ENCODE results near the gene BORCS6. TPM values are rescaled to one million over a fixed set of nuclear protein-coding genes. Genes with fewer than 3 reads are reported as not detected.
"Not testable (repeated sequence)": the region's sequence is repeated elsewhere in the genome, so short reads cannot be mapped to it uniquely, and the experiment has no call there.

Gene BORCS6
- total RNA-seq, 1 experiment from 2014 or later = 7.4 TPM

- DNase-seq (ENCODE audit: low read depth in 1 of 2, low spot score in 2 of 2) = peak; percentile 82 to 98
- H3K27ac ChIP-seq = peak overlapping the region; percentile 100
Measured at GRCh38 chr17:8173056-8173870, 16.7 kb downstream of the BORCS6 start.

DNA sequence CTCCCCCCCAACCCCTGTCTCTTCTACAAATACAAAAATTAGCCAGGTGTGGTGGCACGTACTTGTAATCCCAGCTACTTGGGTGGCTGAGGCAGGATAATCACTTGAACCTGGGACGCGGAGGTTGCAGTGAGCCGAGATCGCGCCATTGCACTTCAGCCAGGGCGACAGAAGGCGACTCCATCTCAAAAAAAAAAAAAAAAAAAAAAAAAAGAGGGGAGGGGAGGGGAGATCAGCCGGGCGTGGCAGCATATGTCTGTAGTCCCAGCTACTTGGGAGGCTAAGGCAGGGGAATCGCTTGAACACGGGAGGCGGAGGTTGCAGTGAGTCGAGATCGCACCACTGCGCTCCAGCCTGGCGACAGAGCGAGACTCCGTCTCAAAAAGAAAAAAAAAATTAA lies 19.8 kb downstream of the BORCS6 start:
- not testable (repeated sequence) for H3K27ac ChIP-seq; H3K9me3 ChIP-seq (replicated peaks); H3K36me3 ChIP-seq; H3K4me1 ChIP-seq (replicated peaks); H3K4me3 ChIP-seq; H3K27me3 ChIP-seq (replicated peaks); DNase-seq (ENCODE audit: low read depth in 1 of 2, low spot score in 2 of 2)

More at GRCh38 chr17:8173056-8173870, 16.7 kb downstream of the BORCS6 start:
- Histone ChIP-seq H3K4me1 (replicated peaks) (peaks cover 22% of the 10 kb centered on the region), H3K36me3 (no peaks in the 10 kb centered on the region), H3K27me3 (replicated peaks) (no peaks in the 10 kb centered on the region), H3K9me3 (replicated peaks) (no peaks in the 10 kb centered on the region), H3K4me3 (peak overlapping the region; percentile 33)

- Histone ChIP-seq H3K4me1 (replicated peaks) (peaks cover 20% of the 10 kb centered on the region), H3K36me3 (peaks cover 2% of the 10 kb centered on the region), H3K4me3 (no peak overlapping the region), H3K9me3 (replicated peaks) (no peaks in the 10 kb centered on the region), H3K27ac (no peak overlapping the region), H3K27me3 (replicated peaks) (no peaks in the 10 kb centered on the region)
- no peak for DNase-seq (ENCODE audit: low read depth in 1 of 2, low spot score in 2 of 2)
Measured at GRCh38 chr17:8167526-8167925, 22.5 kb downstream of the BORCS6 start.

- DNase-seq (ENCODE audit: low read depth in 1 of 2, low spot score in 2 of 2) = no peak
Measured at GRCh38 chr17:8166731-8167130, 23.2 kb downstream of the BORCS6 start.

GRCh38 chr17:8164815-8165131 lies 25.2 kb downstream of the BORCS6 start:
- no peak overlapping the region for H3K4me3 ChIP-seq
- H3K4me1 ChIP-seq (replicated peaks) = peaks cover 32% of the 10 kb centered on the region
- DNase-seq (ENCODE audit: low read depth in 1 of 2, low spot score in 2 of 2) = no peak
- H3K9me3 ChIP-seq (replicated peaks) = no peaks in the 10 kb centered on the region
- H3K27ac ChIP-seq = no peak overlapping the region
- peaks cover 23% of the 10 kb centered on the region for H3K36me3 ChIP-seq
- H3K27me3 ChIP-seq (replicated peaks) = no peaks in the 10 kb centered on the region

More at GRCh38 chr17:8166731-8167130, 23.2 kb downstream of the BORCS6 start:
- Histone ChIP-seq H3K9me3 (replicated peaks) (no peaks in the 10 kb centered on the region), H3K4me3 (no peak overlapping the region), H3K4me1 (replicated peaks) (peaks cover 28% of the 10 kb centered on the region), H3K27me3 (replicated peaks) (no peaks in the 10 kb centered on the region), H3K36me3 (peaks cover 9% of the 10 kb centered on the region), H3K27ac (no peak overlapping the region)

DNA sequence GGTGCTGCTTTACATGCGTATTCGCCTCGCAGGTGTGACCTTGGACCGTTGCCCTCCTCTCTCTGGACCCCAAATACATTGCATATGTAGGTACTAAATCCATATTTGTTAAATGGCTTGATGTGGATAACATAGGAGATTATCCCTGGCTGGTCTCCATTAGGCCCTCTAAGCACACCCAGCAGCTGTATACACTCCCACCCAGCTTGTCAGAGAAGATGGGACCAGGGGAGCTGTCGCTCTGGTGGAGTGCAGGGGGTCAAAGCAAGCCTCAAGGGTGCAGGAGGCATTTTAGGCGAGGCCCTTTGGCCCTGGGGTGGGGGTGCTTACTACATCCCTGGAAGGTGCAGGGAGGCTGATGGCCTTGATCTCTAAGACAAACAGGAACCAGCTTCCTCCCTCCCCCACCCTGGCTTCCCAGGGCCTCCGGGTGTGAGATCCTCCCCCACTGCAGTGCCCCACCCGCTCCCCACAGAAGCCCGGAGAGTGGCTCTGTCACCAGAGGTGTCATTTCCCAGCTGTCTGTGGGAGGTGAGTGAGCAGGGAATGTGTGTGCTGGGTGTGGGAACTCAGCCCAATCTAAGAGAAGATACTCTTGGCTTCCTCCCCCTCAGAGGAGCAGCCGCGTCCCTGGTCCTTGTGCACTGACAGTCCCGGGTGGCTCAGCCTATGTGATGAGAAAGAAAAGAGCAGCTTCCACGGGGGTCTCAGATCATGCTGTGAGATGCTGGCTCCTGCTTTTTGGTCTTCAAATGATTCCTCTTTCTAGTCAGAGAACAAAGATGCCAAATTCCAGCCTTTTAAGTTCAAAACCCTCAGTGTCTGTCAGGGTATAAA lies 25.8 kb downstream of the BORCS6 start:
- DNase-seq (ENCODE audit: low read depth in 1 of 2, low spot score in 2 of 2) = peak; percentile 20 to 58
- no peaks in the 10 kb centered on the region for H3K27me3 ChIP-seq (replicated peaks)
- peaks cover 32% of the 10 kb centered on the region for H3K4me1 ChIP-seq (replicated peaks)
- no peak overlapping the region for H3K27ac ChIP-seq
- H3K9me3 ChIP-seq (replicated peaks) = no peaks in the 10 kb centered on the region
- peaks cover 29% of the 10 kb centered on the region for H3K36me3 ChIP-seq
- no peak overlapping the region for H3K4me3 ChIP-seq

DNA sequence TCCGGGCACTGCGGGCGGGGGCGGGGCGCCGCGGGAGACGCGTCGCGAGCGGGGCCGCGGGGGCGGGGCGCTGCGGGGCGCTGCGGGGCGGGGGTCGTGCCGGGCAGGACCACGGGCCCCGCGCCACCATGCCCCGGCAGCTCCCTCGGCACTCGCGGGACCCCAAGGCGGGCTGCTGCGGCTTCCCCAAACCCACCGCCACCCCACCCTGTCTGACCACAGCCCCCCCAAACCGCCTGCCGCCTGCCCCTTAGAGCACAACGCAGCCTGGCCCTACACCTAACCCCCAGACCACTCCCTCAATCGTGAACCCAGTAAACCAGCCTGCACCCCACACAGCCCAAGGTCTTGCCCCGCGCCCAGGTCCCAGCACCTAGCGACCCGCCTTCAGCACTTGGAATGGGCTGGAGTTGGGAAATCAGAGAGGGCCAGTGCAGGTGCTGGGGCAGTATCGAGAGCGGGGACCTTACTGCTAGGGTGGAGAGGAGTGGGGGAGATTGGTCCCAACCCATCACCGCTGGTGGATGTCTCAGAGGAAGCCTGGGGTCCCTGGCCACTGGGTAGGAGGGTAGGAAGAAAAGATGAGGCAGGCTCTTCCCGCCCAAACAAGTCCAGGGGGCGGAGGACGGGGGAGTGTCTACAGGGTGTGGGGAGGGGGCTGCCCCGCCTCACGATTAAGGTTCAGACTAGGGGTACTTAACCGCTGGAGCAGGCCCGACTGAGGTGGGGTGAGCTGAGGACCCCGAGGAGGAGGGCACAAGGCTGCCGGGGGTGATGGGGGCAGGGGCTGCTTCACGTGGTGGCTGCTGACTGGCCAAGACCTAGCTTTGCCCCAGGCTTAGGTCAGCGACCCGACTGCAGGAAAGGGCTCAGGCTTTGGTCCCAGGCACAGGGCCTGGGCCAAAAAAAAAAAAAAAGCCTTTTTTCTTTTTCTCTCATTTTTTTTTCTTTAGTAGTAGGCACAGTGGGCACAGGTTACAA lies 26.7 kb downstream of the BORCS6 start:
- H3K4me3 ChIP-seq = peak overlapping the region; percentile 100

DNA sequence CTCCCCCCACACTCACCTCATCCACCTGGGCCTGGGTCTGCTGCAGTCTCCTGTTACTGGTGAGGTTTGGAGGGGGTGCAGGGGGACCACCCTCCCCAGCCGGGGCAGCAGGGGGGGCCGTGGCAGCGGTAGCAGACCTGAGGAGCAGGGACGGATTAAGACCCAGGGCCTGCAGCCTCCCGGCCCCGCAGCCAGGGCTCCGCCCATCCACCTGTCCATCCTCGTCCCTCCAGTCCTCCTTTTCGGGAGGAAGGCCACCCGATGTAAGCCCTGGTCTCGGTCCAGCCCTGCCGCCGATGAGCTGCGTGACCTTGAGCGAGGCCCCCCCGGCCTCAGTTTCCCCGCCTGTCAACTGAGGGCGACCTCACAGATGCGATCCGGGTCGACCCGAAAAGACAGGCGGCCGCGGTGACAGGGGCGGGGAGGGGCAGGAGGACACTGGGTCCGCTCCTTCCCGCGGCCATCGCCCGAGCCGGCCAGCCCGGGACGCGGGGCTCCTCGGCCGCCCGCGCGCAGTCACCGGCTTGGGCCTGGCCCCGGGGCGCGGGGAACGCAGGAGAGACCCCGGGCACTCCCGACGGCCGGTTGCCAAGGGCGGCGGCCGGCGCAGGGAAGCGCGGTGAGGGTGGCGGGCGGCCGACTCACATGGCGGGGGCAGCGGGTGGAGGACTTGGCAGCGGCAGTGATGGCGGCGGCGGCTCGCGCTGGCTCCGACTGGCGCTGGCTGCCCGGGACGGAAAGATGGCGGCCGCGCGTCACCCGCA lies 27.6 kb downstream of the BORCS6 start, which contains the start of gene VAMP2:
Gene VAMP2, minus strand, starts transcription at position 716 of the 764 bp plus-strand sequence. Its CDS starts 69 bp downstream, at position 647.
- Histone ChIP-seq H3K27ac (peak within 1 kb of the TSS; percentile 95), H3K4me3 (peak within 1 kb of the TSS; percentile 100), H3K4me1 (replicated peaks) (peaks cover 37% of the 10 kb centered on the region), H3K36me3 (peaks cover 40% of the 10 kb centered on the region), H3K27me3 (replicated peaks) (no peaks in the 10 kb centered on the region), H3K9me3 (replicated peaks) (no peaks in the 10 kb centered on the region)
- peak; percentile 38 to 67 for DNase-seq (ENCODE audit: low read depth in 1 of 2, low spot score in 2 of 2)

More for the DNA sequence above, 26.7 kb downstream of the BORCS6 start:
- peaks cover 34% of the 10 kb centered on the region for H3K36me3 ChIP-seq
- no peaks in the 10 kb centered on the region for H3K9me3 ChIP-seq (replicated peaks)
- H3K4me1 ChIP-seq (replicated peaks) = peaks cover 37% of the 10 kb centered on the region
- no peaks in the 10 kb centered on the region for H3K27me3 ChIP-seq (replicated peaks)
- peak in 1 of 2 experiments; percentile 13 for DNase-seq (ENCODE audit: low read depth in 1 of 2, low spot score in 2 of 2)
- peak overlapping the region; percentile 95 for H3K27ac ChIP-seq

DNA sequence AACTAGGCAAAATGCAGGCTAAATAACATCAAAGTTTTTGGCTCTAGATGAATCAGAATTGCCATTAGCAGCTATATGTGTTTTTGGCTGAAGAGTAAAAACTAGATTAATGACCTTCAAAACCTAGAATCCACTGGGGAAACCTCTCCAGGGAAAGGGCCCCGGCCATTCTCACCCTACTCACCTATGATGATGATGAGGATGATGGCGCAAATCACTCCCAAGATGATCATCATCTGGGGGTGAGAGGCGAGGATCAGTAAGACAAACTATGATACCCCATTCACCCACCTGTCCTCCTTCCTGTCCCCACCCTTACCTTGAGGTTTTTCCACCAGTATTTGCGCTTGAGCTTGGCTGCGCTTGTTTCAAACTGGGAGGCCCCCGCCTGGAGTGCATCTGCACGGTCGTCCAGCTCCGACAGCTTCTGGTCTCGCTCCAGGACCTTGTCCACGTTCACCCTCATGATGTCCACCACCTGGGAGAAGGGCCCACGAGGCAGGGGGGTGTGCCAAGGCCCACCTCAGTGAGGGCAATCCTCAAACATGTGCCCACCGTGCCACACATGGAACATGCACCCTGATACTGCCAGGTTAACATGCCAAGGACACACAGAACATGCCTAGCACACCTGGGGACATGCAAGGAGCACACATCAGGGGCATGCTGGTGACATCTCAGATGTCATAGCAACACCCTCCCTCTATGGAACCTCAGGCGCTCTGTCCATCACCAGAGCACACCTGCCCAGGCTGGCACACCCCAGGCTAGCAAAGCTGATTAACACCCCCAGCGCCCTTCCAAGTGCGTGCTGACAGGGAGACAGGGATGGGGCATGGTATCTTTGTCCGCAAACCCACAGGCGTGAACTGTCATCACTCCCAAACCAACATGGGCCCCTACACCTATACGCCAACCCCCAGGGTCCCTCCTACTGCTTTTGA lies 28.4 kb downstream of the BORCS6 start:
- Histone ChIP-seq H3K9me3 (replicated peaks) (no peaks in the 10 kb centered on the region), H3K27ac (no peak overlapping the region), H3K4me3 (peak overlapping the region; percentile 100), H3K27me3 (replicated peaks) (no peaks in the 10 kb centered on the region), H3K36me3 (peaks cover 40% of the 10 kb centered on the region), H3K4me1 (replicated peaks) (peaks cover 42% of the 10 kb centered on the region)
- DNase-seq (ENCODE audit: low read depth in 1 of 2, low spot score in 2 of 2) = peak in 1 of 2 experiments; percentile 36

DNA sequence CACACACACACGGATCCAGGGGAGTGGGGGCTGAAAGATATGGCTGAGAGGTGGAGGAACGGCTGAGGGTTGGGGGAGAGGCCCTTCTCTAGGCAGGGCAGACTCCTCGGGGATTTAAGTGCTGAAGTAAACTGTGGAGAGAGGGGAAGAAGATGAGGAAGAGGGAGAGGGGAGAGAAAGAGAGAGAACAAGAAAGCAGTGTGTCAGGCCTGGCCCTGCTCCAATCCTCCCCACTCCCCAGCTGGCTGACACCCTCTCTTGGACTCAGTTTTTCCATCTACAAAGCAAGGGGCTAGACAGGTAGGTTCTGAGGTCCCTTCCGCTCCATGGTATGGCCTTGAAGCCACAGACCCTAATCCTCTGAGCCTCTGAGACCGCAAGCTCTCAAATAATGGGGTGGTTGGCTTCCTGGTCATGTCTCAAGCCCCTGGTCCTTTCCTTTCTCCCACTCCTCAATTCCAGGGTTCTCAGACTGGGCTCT lies 29.2 kb downstream of the BORCS6 start:
- Histone ChIP-seq H3K27ac (no peak overlapping the region), H3K36me3 (peaks cover 40% of the 10 kb centered on the region), H3K4me3 (no peak overlapping the region), H3K4me1 (replicated peaks) (peaks cover 45% of the 10 kb centered on the region), H3K27me3 (replicated peaks) (no peaks in the 10 kb centered on the region), H3K9me3 (replicated peaks) (no peaks in the 10 kb centered on the region)
- DNase-seq (ENCODE audit: low read depth in 1 of 2, low spot score in 2 of 2) = no peak

DNA sequence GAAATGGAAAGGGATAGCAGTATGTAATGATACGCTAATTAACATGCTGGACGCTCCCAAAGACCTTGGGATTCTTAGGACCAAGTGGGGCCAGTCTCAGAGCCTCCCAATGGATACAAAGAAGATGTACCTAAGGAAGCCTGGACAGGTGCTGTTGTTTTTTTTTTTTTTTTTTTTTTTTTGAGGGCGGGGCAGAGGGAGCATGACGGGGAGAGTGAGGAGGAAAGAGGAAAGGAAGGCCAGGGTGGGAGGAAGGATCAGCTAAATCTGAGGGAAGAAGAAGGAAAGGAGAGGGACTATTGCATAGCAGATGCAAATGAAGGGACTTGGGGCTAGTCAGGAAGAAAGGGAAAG lies 29.8 kb downstream of the BORCS6 start:
- H3K27ac ChIP-seq = no peak overlapping the region
- peaks cover 40% of the 10 kb centered on the region for H3K36me3 ChIP-seq
- H3K9me3 ChIP-seq (replicated peaks) = no peaks in the 10 kb centered on the region
- H3K4me1 ChIP-seq (replicated peaks) = peaks cover 51% of the 10 kb centered on the region
- H3K4me3 ChIP-seq = no peak overlapping the region
- no peak for DNase-seq (ENCODE audit: low read depth in 1 of 2, low spot score in 2 of 2)
- no peaks in the 10 kb centered on the region for H3K27me3 ChIP-seq (replicated peaks)

Measured in SJSA1 (cell line).